CD4-positive, alpha-beta T cell (primary cell): Measurements from ENCODE around the gene MRE11. TPM values are rescaled to one million over a fixed set of nuclear protein-coding genes. Genes with fewer than 3 reads are reported as not detected.
A peak's percentile ranks its signal among the peaks of the same experiment; 100 is the strongest.

Experiments used
- ATAC-seq: fragments of 200-7000 bp; cut with Tn5 transposase; one replicate; pipeline ENCODE4 v1.10.0; 2022; ENCODE audit warnings: mild to moderate bottlenecking; ENCODE audit not compliant: poor library complexity
- CTCF ChIA-PET: fragments of 350-600 bp; sonication (Branson Sonifier 250); formaldehyde crosslinking; loops from one replicate; lab custom pipeline; 2021; ENCODE audit warnings: antibody characterized with exemption, inconsistent platforms; lab: Charles Lee
- POLR2A ChIA-PET: fragments of 350-600 bp; sonication (Branson Sonifier 250); formaldehyde crosslinking; loops from one replicate; lab custom pipeline; 2021; ENCODE audit warnings: antibody characterized with exemption, inconsistent platforms; lab: Charles Lee
- DNase-seq, 14 experiments: peaks; one replicate each; pipeline ENCODE4 v3.0.0-alpha.2; 2013 to 2020; ENCODE audit warnings: mixed read lengths in 2 of 14
- H3K27ac ChIP-seq, 2 donors: one replicate each; pipeline versions ENCODE4 v1.5.1 to v1.7.0; 2013; ENCODE audit warnings: low read length in 2 of 2, low read depth in 1 of 2, mild to moderate bottlenecking in 1 of 2
- H3K27me3 ChIP-seq, 2 experiments: 1 replicate in 1 of 2; 2 replicates in 1 of 2; pipeline versions ENCODE4 v1.6.1 to v1.7.0; 2013; ENCODE audit warnings: low read length in 2 of 2, control low read depth in 1 of 2, mild to moderate bottlenecking in 1 of 2, moderate library complexity in 1 of 2; ENCODE audit not compliant: insufficient read depth in 2 of 2, control insufficient read depth in 1 of 2
- H3K36me3 ChIP-seq: one replicate; pipeline ENCODE4 v1.6.1; 2013; ENCODE audit warnings: low read length, control low read depth; ENCODE audit not compliant: insufficient read depth
- H3K4me1 ChIP-seq: one replicate; pipeline ENCODE4 v1.6.1; 2013; ENCODE audit warnings: low read length, control low read depth; ENCODE audit not compliant: insufficient read depth
- H3K4me3 ChIP-seq: one replicate; pipeline ENCODE4 v1.5.1; 2013; ENCODE audit warnings: mild to moderate bottlenecking, low read length, moderate library complexity
- H3K9me3 ChIP-seq, 2 experiments: 1 replicate in 1 of 2; 2 replicates in 1 of 2; pipeline versions ENCODE4 v1.6.1 to v1.7.0; 2013; ENCODE audit warnings: low read length in 2 of 2, mild to moderate bottlenecking in 2 of 2, control low read depth in 1 of 2, moderate library complexity in 1 of 2; ENCODE audit not compliant: control insufficient read depth in 1 of 2, insufficient read depth in 1 of 2
- H3K27ac Mint-ChIP-seq: one replicate; pipeline ENCODE4 v1.8.0; 2020; ENCODE audit warnings: mixed read lengths
- H3K27me3 Mint-ChIP-seq: one replicate; pipeline ENCODE4 v1.8.0; 2021; ENCODE audit warnings: mixed read lengths
- H3K36me3 Mint-ChIP-seq: one replicate; pipeline ENCODE4 v1.8.0; 2021; ENCODE audit warnings: low read depth, mixed read lengths
- H3K4me1 Mint-ChIP-seq: one replicate; pipeline ENCODE4 v1.8.0; 2021; ENCODE audit warnings: low read depth, mixed read lengths
- H3K4me3 Mint-ChIP-seq: one replicate; pipeline ENCODE4 v1.8.0; 2020; ENCODE audit warnings: mild to moderate bottlenecking, mixed read lengths
- H3K9me3 Mint-ChIP-seq: one replicate; pipeline ENCODE4 v1.8.0; 2020; ENCODE audit warnings: mixed read lengths
- CTCF ChIP-seq: fragments of 200-600 bp; IDR thresholded peaks from one replicate; pipeline ENCODE4 v1.8.0; 2022; ENCODE audit warnings: antibody characterized with exemption, mild to moderate bottlenecking
- intact Hi-C, 2 experiments: fragments of 100-400 bp; cut with DNase I in 1 of 2; cut with micrococcal nuclease in 1 of 2; formaldehyde crosslinking; loops; one replicate each; pipeline versions ENCODE4 v1.15.1 to v1.9.0; 2023 to 2025; cut with DNase I, micrococcal nuclease
- total RNA-seq, 174 experiments: library from RNA in 2 of 174; stranded (reverse) in 2 of 174; gene quantifications; one replicate each; pipeline ENCODE4 v1.2.3 and lab custom pipeline; 2021 to 2026

MRE11 gene
- total RNA-seq, 2 experiments from 2014 or later = 17.0 to 18.6 TPM

- ATAC-seq (no peak), DNase-seq (peak in 3 of 14 experiments; percentile 14 to 70 (median 35))
- H3K36me3 ChIP-seq = peaks cover 41% of the 10 kb centered on the region
- CTCF ChIA-PET = no interaction called here
- no peaks in the 10 kb centered on the region for H3K9me3 Mint-ChIP-seq
- no peak for TF ChIP-seq CTCF
- no peak overlapping the region for H3K27ac Mint-ChIP-seq
- no peak overlapping the region for H3K4me3 Mint-ChIP-seq
- H3K27ac ChIP-seq = no peak overlapping the region
- no peak overlapping the region for H3K4me3 ChIP-seq
- intact Hi-C loops = no loop called here
- no peaks in the 10 kb centered on the region for H3K27me3 Mint-ChIP-seq
- H3K4me1 ChIP-seq = no peaks in the 10 kb centered on the region
- H3K9me3 ChIP-seq = no peaks in the 10 kb centered on the region
- POLR2A ChIA-PET = no interaction called here
- H3K4me1 Mint-ChIP-seq = peaks cover 17% of the 10 kb centered on the region
- H3K36me3 Mint-ChIP-seq = peaks cover 91% of the 10 kb centered on the region
- no peaks in the 10 kb centered on the region for H3K27me3 ChIP-seq
These were observed 20.5 kb downstream of the MRE11 start for GRCh38 chr11:94472916-94473799.

- Histone ChIP-seq H3K27me3 (no peaks in the 10 kb centered on the region), H3K4me1 (no peaks in the 10 kb centered on the region), H3K27ac (no peak overlapping the region), H3K4me3 (no peak overlapping the region), H3K36me3 (peaks cover 49% of the 10 kb centered on the region), H3K9me3 (no peaks in the 10 kb centered on the region)
- H3K4me3 Mint-ChIP-seq = no peak overlapping the region
- intact Hi-C loops = no loop called here
- ATAC-seq (no peak), DNase-seq (no peak)
- H3K9me3 Mint-ChIP-seq = no peaks in the 10 kb centered on the region
- H3K36me3 Mint-ChIP-seq = peaks cover 91% of the 10 kb centered on the region
- H3K27me3 Mint-ChIP-seq = no peaks in the 10 kb centered on the region
- POLR2A ChIA-PET = no interaction called here
- CTCF ChIA-PET = no interaction called here
- no peak overlapping the region for H3K27ac Mint-ChIP-seq
- H3K4me1 Mint-ChIP-seq = peaks cover 8% of the 10 kb centered on the region
- no peak for TF ChIP-seq CTCF
These were observed 24.2 kb downstream of the MRE11 start for GRCh38 chr11:94469416-94469815.

- no peak for DNase-seq
- TF ChIP-seq CTCF = no peak
- H3K4me1 ChIP-seq = no peaks in the 10 kb centered on the region
- intact Hi-C loops = no loop called here
- Mint-ChIP-seq H3K27me3 (no peaks in the 10 kb centered on the region), H3K4me1 (no peaks in the 10 kb centered on the region), H3K36me3 (peaks cover 86% of the 10 kb centered on the region), H3K9me3 (no peaks in the 10 kb centered on the region), H3K27ac (no peak overlapping the region), H3K4me3 (no peak overlapping the region)
- H3K36me3 ChIP-seq = peaks cover 32% of the 10 kb centered on the region
- no peak for ATAC-seq
- H3K27me3 ChIP-seq = no peaks in the 10 kb centered on the region
- H3K27ac ChIP-seq = no peak overlapping the region
- no peak overlapping the region for H3K4me3 ChIP-seq
- CTCF ChIA-PET = interaction anchor here (1.5 kb wide), 1 partner anchor 9 kb away, joined by 3 read pairs; no protein-coding TSS in a partner anchor
- no peaks in the 10 kb centered on the region for H3K9me3 ChIP-seq
- POLR2A ChIA-PET = no interaction called here
These were observed 34.1 kb downstream of the MRE11 start for GRCh38 chr11:94459576-94459975.
